Natural killer cell treated with Interleukin-12 subunit alpha and Interleukin-12 subunit beta and Interleukin-15 and Interleukin-18, amount 100 ng/mL, for 72 hours (primary cell): ENCODE measurements around the gene GFPT1. TPM values are rescaled to one million over a fixed set of nuclear protein-coding genes. Genes with fewer than 3 reads are reported as not detected.

ENCODE experiments used
- ATAC-seq, 2 donors: fragments of 150-1000 bp; cut with Tn5 transposase in 1 of 2; sonication (Bioruptor Pico), chemical (Tn5 transposase) in 1 of 2; 2 replicates each; pipeline ENCODE4 v1.10.0; 2021
- DNase-seq: peaks from one replicate; pipeline ENCODE4 v3.0.0; 2022; ENCODE audit warnings: low spot score
- H3K27ac Mint-ChIP-seq, 2 donors: 1 replicate in 1 of 2; 2 replicates in 1 of 2; pipeline ENCODE4 v1.8.0; 2022; ENCODE audit warnings: mixed read lengths in 2 of 2, mild to moderate bottlenecking in 1 of 2, moderate library complexity in 1 of 2
- H3K27me3 Mint-ChIP-seq, 2 donors: 1 replicate in 1 of 2; 2 replicates in 1 of 2; pipeline ENCODE4 v1.8.0; 2022; ENCODE audit warnings: mixed read lengths in 2 of 2
- H3K36me3 Mint-ChIP-seq: one replicate; pipeline ENCODE4 v1.8.0; 2022; ENCODE audit warnings: mixed read lengths
- H3K4me1 Mint-ChIP-seq, 2 donors: 1 replicate in 1 of 2; 2 replicates in 1 of 2; pipeline ENCODE4 v1.8.0; 2022; ENCODE audit warnings: low read depth in 2 of 2, mixed read lengths in 2 of 2, mild to moderate bottlenecking in 1 of 2
- H3K4me3 Mint-ChIP-seq: one replicate; pipeline ENCODE4 v1.8.0; 2022; ENCODE audit warnings: mixed read lengths
- H3K9me3 Mint-ChIP-seq: 2 replicates; pipeline ENCODE4 v1.8.0; 2022; ENCODE audit warnings: mixed read lengths
- total RNA-seq, 2 donors: library from RNA; stranded (reverse); gene quantifications; one replicate each; pipeline ENCODE4 v1.2.3, GENCODE V29; 2022

The GFPT1 gene
- total RNA-seq, 2 donors from 2014 or later = 46.7 to 50.5 TPM

DNA sequence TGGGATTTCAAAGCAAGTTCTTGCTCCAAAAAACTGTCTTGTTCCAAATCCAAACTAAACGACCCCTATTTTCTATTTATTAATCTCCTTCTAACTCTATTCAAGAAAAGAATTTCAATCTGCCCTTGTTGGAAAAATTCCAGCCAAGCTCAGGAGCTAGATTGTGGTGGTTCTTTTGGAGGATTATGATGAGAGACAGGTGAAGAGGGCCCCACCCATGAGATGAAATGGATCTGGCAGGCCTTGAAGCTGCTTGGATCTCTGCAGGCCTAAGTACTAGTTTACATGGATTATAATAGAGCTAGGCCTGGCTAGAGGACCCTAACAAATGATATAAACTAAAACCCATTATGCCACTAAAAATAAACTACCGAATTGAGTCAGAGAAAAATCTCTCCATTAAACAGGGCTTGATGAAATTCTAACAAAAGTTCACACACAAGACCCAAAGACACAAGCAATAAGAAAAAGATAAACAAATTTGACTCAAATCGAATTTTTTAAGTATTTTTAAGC is 101.6 kb downstream of the GFPT1 start:
- H3K27ac Mint-ChIP-seq = no peak overlapping the region
- H3K9me3 Mint-ChIP-seq = no peaks in the 10 kb centered on the region
- peaks cover 16 to 30% of the 10 kb centered on the region in 2 donors for H3K27me3 Mint-ChIP-seq
- H3K36me3 Mint-ChIP-seq = no peaks in the 10 kb centered on the region
- DNase-seq (no peak), ATAC-seq (no peak)
- H3K4me1 Mint-ChIP-seq = no peaks in the 10 kb centered on the region
- H3K4me3 Mint-ChIP-seq = no peak overlapping the region

DNA sequence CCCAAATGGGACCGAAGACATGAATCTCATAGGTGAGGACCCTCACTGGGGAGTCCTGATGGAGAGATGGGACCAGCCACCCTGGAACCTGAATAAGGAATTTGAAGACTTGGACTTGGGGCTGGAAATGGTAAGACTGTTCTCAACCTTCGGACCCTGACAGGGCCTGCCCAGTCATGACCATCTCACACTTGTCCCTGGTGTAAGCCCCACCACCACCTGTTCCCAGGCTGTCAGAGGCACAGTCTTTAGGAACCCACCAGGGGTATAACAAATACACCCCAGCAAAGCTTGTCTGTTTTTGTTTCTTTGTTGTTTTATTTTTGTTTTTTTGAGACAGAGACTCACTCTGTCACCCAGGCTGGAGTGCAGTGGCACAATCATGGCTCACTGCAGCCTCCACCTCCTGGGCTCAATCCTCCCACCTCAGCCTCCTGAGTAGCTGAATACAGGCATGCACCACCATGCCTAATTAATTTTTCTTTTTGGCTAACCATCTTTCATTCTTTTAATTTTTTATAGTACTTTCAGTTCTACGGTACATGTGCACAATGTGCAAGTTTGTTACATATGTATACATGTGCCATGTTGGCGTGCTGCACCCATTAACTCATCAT is 106.1 kb downstream of the GFPT1 start:
- H3K9me3 Mint-ChIP-seq = no peaks in the 10 kb centered on the region
- DNase-seq (no peak), ATAC-seq (no peak)
- H3K27me3 Mint-ChIP-seq = peaks cover 28 to 51% of the 10 kb centered on the region in 2 donors
- no peak overlapping the region for H3K4me3 Mint-ChIP-seq
- H3K27ac Mint-ChIP-seq = no peak overlapping the region
- no peaks in the 10 kb centered on the region for H3K4me1 Mint-ChIP-seq
- no peaks in the 10 kb centered on the region for H3K36me3 Mint-ChIP-seq

DNA sequence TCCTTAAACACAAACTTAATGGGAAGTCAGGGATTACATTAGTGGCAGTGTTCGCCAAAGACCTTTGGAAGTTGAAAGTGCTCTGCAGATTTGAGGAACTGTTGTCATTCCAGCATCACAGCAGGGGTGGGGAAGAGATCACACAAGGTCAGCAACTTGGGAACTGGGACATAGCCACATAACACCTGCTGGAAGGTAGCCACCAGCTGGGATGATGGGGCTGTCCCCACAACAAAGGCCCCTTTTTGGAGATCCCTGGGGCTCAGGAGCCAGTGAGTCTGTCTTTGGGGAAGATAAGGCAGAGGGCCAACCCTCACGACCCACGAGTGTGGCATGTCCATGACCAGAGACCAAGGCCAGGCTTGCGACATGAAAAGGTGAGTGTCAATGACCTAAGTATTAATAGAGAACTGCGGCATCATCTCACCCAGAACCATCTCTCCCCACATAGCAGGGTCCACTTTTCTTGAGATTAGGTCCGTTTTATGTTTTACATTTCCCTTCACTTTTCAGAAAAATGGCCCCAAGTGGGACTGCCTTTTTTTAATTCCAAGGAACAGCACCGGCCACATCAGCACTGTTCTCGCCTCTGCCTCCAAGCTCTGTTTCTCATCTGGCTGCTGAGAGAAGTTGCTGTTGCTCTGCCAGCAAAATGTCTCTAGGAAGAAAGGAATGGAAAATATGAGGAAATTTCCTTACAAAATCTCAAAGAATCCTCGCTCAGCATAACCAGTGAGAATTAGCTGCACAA is 106.9 kb downstream of the GFPT1 start:
- no peak overlapping the region for H3K4me3 Mint-ChIP-seq
- no peak for ATAC-seq
- no peak for DNase-seq
- no peak overlapping the region for H3K27ac Mint-ChIP-seq
- no peaks in the 10 kb centered on the region for H3K36me3 Mint-ChIP-seq
- H3K27me3 Mint-ChIP-seq = peaks cover 35 to 59% of the 10 kb centered on the region in 2 donors
- H3K4me1 Mint-ChIP-seq = no peaks in the 10 kb centered on the region
- H3K9me3 Mint-ChIP-seq = no peaks in the 10 kb centered on the region

DNA sequence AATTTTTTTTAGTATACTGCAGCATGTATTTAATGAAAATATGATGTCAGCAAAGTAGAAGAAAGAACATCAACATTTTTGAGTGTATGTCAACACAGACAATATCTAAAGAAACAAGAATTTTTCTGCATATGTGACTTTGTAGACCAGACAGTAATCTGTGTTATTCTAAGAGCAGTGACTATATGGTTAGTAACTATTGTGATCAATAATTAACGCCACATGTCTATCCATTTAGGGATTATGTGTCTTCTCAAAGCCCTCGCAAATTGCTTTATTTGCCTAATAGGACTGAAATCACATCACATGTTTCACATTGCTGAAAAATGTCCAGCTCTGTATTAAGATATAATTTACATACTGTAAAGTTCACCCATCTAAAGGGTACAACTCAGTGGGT is 107.8 kb downstream of the GFPT1 start:
- no peak overlapping the region for H3K4me3 Mint-ChIP-seq
- no peak overlapping the region for H3K27ac Mint-ChIP-seq
- H3K36me3 Mint-ChIP-seq = no peaks in the 10 kb centered on the region
- DNase-seq (no peak), ATAC-seq (no peak)
- no peaks in the 10 kb centered on the region for H3K4me1 Mint-ChIP-seq
- H3K27me3 Mint-ChIP-seq = peaks cover 39 to 67% of the 10 kb centered on the region in 2 donors
- H3K9me3 Mint-ChIP-seq = no peaks in the 10 kb centered on the region

DNA sequence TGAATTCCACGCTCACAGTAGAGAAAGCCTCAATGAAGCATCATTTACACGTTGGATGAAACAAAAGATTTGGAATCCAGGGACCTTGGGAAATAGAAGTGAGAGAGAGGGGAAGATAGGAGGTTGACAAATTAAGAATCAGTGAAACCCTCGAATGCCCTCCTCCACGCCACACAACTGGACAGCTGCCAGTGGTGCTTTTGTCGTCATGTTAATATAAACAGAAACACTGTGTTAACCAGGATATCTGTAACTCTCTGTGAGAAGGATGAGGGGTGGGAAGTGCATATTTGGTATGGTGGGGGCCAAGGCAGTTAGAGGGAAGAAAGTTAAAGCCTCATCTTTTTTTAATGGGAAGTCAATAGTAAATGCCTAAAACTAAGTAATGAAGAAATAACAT is 108.7 kb downstream of the GFPT1 start:
- no peaks in the 10 kb centered on the region for H3K4me1 Mint-ChIP-seq
- peaks cover 45 to 76% of the 10 kb centered on the region in 2 donors for H3K27me3 Mint-ChIP-seq
- DNase-seq (no peak), ATAC-seq (no peak)
- no peaks in the 10 kb centered on the region for H3K9me3 Mint-ChIP-seq
- no peaks in the 10 kb centered on the region for H3K36me3 Mint-ChIP-seq
- no peak overlapping the region for H3K4me3 Mint-ChIP-seq
- H3K27ac Mint-ChIP-seq = no peak overlapping the region

DNA sequence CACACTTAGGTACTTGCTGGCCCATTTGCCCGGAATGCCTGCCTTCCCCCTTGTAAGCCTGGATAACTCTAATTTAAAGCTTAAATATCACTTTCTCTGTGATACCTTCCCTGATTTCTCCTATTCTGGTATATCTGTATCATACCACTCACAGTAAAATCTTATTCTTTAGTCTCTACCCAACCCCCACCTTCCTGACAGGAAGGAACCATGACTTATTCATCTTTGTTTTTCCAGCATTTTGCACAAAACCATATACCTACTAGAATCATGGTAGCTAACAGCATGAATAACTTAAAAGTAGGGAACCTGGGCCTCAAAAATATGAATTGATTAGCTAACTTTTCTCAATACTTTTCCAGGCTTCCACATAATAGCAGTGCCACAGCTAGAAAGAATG is 111.5 kb downstream of the GFPT1 start:
- H3K27me3 Mint-ChIP-seq = peaks cover 44 to 73% of the 10 kb centered on the region in 2 donors
- no peaks in the 10 kb centered on the region for H3K9me3 Mint-ChIP-seq
- no peaks in the 10 kb centered on the region for H3K4me1 Mint-ChIP-seq
- no peak overlapping the region for H3K4me3 Mint-ChIP-seq
- ATAC-seq (no peak), DNase-seq (no peak)
- H3K27ac Mint-ChIP-seq = no peak overlapping the region
- H3K36me3 Mint-ChIP-seq = no peaks in the 10 kb centered on the region

DNA sequence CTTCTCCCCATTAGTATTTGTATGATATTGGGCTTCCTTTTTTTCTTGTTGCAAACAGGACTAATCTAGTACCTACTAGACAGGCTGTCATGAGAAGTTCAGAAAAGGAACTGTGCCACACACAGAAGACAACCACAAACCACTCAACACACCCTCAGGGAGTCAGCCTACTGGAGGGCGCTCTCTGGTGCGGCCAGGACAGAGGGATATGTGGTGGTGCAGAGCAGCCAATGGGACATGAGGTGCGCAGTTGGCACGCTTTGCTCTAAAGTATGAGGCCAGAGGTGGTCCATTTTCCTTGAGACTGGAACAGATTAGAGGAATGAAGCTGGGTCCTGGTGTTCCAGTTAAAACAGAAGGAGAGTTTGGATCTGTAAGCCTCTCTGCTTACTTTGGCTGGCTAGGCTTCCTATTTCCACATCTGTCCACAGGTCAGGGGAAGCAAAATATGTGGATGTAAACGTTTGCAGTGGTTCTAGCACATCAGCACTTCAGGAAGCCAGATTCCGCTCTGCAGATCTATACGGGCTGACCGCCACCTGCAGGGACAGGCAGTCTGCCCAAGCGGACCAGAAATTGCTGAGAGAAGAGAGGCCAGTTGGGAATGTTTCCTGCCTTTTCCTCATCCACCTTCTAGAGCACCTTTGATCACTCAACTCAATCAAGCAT is 114.1 kb downstream of the GFPT1 start:
- peaks cover 43 to 79% of the 10 kb centered on the region in 2 donors for H3K27me3 Mint-ChIP-seq
- DNase-seq (no peak), ATAC-seq (peak in 1 of 2 donors; percentile 40)
- no peak overlapping the region for H3K27ac Mint-ChIP-seq
- no peaks in the 10 kb centered on the region for H3K4me1 Mint-ChIP-seq
- no peak overlapping the region for H3K4me3 Mint-ChIP-seq
- H3K9me3 Mint-ChIP-seq = no peaks in the 10 kb centered on the region
- H3K36me3 Mint-ChIP-seq = no peaks in the 10 kb centered on the region

DNA sequence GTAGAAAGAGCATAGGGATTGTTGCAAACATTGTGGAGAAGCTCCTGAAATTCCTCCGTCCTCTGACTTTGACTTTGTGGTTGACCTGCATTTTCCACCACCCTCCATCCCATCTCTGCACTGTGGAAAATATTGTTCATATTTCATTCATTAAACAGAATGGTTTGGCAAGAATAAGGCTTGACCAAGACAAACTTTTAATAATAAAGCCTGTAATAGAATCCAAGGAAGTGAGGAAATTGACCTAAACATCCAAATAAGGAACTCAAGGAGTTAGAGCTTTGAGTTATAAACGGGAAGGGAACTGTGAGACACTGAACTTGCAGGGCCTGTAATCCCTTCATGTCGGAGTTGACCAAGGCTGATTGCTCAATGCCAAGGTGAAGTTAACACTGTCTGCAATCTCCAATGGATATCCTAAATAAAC is 115.2 kb downstream of the GFPT1 start:
- Mint-ChIP-seq H3K27ac (no peak overlapping the region), H3K36me3 (no peaks in the 10 kb centered on the region), H3K4me1 (no peaks in the 10 kb centered on the region), H3K9me3 (no peaks in the 10 kb centered on the region), H3K4me3 (no peak overlapping the region), H3K27me3 (peaks cover 43 to 73% of the 10 kb centered on the region in 2 donors)
- ATAC-seq (no peak), DNase-seq (no peak)

Other genes starting within 250 kb of the GFPT1 start
- gene NFU1, start 50.2 kb upstream of the GFPT1 start, total RNA-seq = 10 to 100 TPM; 25.3 to 34.6 TPM